Stimulated activated CD4-positive, alpha-beta T cell treated with anti-CD3 and anti-CD28 coated beads, Interleukin-12 subunit alpha, Interleukin-12 subunit beta, amount 100 ng/mL, for 24 hours (primary cell): ENCODE results near the gene TOR3A.
A peak's percentile ranks its signal among the peaks of the same experiment; 100 is the strongest.
"Not testable (repeated sequence)": the region's sequence is repeated elsewhere in the genome, so short reads cannot be mapped to it uniquely, and the experiment has no call there.

ENCODE experiments used
- DNase-seq, 2 experiments: peaks; one replicate each; pipeline ENCODE4 v3.0.0-alpha.2; 2020; ENCODE audit warnings: low read depth in 2 of 2

TOR3A gene

DNA sequence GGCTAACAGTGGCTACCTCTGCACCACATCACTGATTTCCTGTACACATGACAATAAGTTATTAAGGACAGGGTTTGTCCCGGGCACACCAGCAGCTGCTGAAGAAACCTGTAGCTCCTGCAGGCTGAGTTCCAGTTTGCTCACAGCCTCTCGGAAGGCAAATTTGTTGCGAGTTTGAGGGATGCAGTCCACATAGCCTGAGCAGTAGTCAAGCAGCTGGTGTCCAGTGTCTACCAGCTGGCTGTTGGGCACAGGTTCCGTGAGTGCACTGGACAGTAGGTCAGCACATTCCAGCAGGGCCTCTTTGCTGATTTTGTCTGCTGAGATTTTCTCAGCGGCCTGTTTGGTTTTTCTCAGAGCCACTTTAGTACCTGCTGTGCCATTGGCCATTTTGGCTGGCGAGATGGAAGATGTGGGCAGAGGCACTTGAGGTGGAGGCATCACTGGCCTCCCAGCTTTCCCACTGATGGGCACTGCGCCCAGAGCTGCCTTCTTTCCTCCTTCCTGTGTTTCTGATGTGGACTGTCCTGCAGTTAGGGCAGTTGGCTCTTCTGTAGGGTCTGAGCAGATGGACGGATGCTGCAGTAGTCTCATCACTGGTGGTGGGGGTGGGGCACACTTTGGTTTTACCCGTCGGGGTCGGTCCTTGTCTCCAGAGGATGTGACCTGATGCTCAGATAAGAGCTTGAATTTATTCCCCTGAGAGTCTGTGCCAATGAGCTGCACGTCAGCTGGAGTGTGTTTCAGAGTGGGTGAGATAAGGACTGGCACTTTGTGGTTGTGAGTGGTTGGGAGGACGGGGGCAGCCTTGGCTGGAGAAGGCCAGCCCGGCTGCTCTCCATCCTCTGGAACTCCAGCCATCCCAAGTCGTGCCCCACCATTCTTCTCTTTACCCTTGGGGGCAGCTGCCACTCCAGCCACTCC is 26.1 kb downstream of the TOR3A start:
- no peak for DNase-seq

DNA sequence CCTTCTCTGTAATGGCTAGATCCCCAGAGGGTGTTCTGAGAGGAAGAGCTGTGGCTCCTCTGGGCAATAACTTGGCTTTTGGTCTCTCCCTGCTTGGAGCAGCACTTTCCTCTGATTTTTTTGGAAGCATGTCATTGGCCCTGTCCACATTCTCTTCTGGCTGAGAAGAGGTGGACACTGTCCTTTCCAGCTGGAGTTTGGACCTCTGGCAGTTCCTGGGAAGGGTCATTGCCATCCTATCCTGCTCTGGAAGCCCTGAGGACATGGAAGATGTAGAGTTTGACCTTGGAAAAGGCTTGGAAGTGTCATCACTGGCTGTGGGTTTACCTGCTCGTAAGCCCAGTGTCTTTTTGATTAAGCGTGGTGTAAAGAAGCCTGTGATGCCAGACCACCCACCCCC is 26.8 kb downstream of the TOR3A start:
- no peak for DNase-seq

DNA sequence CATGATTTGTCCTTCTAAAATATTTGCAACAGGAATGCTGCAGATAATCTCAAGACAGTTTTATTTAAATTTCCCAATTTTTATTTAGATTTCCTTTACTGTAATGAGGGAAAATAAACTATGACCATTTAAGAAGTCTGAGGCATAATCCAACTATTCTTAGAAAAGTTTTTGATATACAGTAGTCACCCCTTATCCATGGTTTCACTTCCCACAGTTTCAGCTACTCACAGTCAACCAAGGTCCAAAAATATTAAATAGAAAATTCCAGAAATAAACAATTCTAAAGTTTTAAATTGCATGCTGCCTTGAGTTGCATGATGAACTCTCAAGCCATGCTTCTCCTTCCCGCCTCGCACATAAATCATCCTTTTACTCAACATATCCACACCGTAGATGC is 33.3 kb downstream of the TOR3A start:
- no peak for DNase-seq

DNA sequence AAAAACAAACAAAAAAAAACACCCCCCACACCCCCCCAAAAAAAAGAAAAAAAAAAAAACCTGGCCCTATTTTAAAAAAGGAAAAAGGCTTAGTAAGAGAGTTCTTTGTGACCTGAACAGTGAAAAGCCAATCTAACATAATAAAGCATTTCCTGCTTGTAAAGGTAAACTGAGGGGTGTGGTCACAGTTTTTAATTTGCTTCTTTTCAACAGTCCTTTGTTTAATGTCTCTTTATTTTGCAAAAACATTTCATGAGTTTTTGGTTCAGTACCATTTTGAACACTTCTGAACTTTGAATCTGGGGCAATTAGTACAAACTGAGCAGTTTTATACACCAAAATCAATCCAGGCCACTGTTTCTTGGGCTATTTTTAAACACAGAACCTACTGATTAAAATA is 37.6 kb downstream of the TOR3A start:
- no peak for DNase-seq

DNA sequence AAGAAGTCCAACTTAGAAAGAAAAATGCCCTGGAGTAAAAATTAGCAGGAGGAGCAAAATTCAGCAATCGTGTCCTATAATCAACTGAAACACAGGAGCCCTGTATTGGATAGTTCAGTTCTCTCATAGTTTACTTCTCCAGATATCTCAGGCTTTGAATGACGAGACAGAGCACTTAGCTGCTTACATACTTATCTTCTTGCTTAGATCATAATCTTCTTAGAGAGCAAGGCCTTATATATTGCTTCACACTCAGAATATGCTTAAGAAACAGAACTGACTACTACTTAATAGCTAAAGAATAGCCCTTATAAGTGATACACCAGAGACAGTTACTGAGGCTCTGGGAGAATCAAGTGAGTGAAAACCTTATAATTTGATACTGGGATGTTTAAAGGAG is 38.9 kb downstream of the TOR3A start:
- no peak for DNase-seq

DNA sequence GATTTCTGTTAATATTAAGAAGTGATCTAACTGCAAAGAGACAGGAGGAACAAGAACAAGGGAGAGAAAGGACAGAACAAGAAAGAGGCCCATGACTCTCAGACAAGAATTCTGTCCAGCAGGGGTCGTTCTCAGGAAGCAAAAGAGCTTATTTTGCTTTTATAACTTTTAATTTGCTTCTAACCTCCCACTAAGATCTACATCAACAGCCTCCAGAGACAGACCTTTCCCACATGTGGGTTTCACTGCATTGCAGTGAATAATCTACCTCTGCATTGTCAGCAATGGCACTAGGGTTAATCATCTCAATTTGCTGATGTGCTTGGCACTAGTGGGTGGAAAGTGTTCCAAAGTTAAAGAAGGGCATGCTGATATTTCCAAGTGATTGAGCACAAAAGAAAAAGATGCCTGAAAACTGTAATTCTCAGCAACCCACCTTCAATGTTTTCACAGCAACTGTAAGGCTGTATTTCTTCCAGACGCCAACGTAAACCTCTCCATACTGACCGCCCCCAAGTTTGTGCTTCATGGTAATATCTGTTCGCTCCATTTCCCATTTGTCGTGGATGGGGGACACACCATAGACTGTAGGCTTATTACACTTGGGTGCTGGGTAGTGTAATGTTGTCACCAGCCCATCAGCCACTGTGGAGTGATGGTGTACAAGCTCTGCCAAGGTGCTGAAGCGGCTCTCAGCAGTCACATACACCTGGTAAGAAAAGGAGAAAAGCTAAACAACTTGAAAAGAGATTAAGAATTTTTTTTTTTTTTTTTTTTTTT is 39.5 kb downstream of the TOR3A start:
- peak in 1 of 2 experiments; percentile 18 for DNase-seq

DNA sequence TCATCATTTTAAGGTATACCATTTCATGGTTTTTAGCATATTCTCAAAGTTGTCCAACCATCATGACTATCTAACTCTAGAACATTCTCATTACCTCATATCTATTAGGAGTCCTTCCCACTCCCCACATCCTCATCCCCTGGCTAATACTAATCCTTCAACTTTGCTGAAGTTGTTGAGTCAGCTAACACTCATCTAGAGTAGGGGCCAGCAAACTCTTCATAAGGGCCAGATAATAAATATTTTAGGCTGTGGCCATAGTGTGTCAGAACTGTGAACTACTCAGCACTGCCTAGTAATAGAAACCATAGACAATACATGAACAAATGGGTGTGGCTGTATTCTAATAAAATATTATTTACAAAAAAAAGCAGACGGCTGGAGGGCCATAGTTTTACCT is 43.0 kb downstream of the TOR3A start:
- no peak for DNase-seq

DNA sequence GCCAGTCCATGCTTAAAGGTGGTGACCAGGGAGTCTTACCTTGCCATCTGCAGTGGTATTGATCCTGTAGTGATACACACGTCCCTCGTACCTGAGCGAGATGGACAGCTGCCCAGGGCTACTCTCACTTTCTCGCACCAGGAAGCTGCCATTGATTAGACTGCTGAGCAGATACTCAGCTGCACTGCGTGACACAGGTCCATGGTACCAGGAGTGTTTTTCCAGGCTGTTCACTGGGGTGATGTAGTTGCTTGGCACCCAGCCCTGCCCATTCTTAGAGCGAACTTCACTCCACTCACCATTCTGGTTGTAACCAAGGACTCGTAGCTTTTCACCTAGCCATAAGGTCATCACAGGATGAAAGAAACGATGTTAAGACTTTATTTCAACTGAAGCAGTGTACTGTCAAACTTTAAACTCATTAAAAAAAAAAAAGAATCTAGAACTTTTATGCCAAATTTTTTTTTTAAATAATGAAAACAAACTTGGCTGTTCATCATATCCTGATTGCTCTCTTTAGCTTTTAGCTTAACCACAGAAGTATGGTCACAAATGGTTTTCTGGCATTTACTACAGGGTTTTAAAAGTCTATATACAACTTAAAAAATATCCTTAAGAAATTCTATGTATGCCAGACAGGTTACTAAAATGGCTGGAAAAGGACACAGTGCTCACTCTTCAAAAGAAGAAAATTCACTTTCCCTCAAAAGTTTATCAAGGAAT is 44.6 kb downstream of the TOR3A start:
- no peak for DNase-seq

DNA sequence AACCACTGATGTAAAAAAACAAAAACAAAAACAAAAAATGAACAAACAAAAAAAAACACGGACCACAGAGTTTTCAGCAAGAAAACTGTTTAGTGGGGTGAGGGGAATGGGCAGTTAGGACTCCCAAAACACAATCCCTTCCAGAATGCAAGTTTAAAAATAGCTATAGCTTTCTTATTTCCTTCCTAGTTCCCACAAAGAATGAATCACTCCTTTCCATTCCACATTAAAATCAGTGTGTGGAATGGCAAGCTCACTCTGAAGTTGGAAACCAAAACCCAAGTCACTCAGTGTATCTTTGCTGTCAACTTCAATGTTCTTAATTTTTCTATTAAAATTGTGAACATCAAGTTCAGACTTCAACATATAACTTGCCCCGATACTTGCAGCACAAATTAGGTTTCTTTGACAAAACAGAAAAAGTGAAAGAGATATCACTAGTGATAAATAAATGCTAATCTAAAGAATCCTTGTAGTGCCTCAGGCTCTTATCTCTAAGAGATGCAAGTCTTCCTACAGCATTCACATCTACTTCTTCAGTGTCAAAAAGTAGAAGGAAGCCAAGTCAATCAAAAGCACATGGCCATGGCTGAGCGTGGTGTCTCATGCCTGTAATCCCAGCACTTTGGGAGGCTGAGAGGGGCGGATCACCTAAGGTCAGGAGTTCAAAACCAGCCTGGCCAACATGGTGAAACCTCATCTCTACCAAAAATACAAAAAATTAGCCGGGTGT is 45.5 kb downstream of the TOR3A start:
- DNase-seq: no peak

DNA sequence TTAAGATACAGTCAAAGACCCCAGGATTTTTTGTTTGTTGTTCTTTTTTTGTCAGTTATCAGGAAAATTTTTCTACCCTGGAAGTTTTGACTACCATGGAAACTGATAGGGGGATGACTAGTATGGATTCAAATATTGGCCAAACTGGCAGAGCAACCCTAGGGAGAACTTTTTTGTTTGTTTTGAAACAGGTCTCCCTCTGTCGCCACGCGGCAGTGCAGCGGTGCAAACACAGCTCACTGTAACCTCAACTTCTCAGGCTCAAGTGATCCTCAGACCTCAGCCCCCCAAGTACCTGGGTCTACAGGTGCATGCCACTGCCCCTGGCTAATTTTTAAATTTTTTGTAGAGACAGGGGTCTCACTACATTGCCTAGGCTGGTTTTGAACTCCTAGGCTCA is 46.6 kb downstream of the TOR3A start:
- no peak for DNase-seq

DNA sequence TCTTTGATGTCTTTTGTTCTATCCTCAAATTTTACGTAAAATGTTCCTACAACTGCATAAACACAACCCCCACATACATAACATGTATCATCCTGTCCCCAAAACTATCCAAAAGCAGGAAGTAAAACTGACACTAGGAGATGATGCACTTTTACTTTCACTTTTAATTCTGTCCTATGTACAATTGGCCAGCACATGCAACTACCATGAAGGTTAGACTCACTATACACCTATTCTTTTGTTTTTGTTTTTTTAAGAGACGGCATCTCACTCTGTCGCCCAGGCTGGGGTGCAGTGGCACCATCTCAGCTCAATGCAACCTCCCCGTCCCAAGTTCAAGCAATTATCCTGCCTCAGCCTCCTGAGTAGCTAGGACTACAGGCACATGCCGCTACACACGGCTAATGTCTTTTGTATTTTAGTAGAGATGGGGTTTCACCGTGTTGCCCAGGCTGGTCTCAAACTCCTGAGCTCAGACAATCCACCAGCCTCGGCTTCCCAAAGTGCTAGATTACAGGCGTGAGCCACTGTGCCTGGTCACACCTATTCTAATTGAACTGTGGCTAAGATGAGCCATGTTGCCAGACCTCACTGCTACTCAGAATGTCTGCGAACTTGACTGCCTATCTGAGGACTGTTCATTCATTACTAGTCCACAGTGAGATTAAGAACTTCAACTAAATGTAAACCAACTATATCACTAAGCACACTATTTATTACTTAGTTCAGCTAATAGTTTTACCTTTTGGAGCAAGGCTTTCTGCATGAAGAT is 48.0 kb downstream of the TOR3A start:
- DNase-seq: no peak

DNA sequence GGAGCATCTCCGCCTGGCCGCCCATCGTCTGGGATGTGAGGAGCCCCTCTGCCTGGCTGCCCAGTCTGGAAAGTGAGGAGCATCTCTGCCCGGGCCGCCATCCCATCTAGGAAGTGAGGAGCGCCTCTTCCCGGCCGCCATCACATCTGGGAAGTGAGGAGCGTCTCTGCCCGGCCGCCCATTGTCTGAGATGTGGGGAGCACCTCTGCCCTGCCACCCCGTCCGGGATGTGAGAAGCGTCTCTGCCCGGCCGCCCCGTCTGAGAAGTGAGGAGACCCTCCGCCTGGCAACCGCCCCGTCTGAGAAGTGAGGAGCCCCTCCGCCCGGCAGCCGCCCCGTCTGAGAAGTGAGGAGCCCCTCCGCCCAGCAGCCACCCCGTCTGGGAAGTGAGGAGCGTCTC is 53.3 kb downstream of the TOR3A start:
- not testable (repeated sequence) for DNase-seq

DNA sequence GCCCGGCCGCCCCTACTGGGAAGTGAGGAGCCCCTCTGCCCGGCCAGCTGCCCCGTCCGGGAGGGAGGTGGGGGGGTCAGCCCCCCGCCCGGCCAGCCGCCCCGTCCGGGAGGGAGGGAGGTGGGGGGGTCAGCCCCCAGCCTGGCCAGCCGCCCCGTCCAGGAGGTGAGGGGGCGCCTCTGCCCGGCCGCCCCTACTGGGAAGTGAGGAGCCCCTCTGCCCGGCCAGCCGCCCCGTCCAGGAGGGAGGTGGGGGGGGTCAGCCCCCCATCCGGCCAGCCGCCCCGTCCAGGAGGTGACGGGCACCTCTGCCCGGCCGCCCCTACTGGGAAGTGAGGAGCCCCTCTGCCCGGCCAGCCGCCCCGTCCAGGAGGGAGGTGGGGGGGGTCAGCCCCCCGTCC is 53.8 kb downstream of the TOR3A start:
- not testable (repeated sequence) for DNase-seq

DNA sequence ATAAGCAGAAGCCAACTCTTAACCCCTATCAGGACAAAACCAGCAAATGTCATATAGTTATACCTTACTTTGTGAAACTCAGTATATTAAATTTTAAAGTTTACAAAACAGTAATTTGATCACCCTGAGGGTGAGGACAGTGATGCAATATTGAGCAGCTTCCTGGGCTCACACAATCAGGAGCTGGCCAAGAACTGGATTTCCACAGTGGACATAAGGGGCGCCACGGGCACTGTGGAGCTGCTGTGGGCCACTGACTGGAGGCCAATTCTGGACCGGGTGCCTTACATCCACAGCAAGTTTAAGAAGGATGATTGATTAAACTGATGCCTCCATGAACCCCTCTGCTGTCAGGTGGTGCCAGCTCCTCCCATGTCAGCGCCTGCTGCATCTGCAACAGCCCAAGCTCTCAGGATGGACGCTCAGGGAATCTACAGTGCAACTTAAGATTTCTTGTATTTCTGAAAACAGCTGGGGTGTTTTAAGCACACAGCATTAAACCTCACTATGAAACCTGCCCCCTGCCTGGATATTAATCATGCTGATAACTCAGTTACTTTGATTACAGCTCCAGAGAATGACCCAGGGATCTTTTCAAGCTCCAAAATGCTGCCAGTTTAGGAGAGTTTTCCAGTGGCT is 55.9 kb downstream of the TOR3A start:
- DNase-seq: no peak

DNA sequence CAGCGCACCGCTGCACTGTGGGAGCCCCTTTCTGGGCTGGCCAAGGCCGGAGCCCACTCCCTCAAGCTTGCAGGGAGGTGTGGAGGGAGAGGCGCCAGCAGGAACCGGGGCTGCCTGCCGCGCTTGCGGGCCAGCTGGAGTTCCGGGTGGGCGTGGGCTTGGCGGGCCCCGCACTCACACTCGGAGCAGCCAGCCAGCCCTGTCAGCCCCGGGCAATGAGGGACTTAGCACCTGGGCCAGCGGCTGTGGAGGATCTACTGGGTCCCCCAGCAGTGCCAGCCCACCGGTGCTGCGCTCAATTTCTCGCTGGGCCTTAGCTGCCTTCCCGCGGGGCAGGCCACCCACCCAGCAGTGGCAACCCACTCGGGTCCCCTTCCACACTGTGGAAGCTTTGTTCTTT is 56.9 kb downstream of the TOR3A start:
- not testable (repeated sequence) for DNase-seq

DNA sequence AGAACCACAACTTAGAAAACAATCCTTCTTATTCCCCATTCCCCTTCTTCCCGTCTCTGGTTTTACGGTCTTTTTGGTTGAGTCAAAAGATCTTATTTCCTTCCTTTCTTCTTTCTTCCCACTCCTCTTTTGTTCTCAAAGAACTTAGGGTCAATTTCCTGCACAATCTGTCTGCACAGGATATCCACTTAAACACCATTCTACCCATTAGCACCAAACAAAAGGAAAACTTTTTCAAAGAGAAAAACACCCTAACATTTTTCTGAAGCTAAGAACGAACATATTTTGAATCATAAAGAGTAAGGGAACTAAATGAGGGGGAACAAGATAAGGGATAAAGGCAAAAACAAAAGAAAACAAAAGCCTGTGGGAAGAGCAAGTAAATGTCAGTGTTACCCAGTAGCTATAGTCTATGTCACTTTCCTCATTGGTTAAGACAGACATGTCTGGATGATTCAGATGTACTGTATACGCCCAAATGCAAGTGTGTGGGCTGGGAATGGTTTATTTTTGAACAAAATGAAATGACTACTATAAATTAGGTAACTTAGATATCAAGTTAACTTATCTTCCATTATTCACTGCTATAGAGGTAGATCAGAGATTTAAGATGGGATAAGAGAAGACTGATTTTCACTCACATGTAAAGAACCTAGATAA is 59.9 kb downstream of the TOR3A start:
- DNase-seq: no peak

DNA sequence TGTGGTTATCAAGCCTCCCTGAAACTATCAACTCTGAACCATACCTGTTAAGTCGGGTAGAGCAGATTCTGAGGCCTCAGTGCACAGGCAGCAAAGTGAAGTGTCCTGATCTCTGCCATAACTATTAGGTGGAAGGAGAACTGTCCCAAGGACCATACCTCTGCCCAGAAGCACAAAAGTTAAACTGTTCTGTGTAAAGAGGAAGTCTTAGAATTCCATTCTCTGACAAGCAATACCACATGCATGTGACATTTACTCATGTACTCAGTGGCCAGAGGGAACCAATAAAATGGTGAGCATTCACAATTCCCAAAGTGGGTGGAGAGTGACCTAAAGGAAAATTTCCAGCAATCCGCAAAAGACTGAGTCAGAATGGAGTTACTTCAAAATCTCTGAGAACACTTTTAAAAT is 61.0 kb downstream of the TOR3A start:
- DNase-seq: no peak

DNA sequence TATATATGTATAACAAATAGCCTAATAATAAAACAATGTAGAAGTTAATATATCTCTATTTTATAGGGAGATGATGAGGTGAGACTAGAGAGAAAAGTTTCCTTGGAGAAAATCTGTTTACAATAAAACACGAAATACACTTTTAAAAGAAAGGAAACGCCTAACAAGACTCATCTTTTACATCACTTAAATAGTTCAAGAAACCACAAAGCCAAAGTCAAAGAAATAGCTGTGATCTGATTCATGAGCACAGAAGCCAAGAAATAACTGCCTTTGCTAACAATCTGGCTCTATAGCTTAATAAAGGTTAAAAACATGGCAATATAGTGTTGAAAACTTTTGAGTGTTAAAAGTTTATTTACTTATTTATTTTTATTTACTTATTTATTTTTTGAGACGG is 61.5 kb downstream of the TOR3A start:
- no peak for DNase-seq

DNA sequence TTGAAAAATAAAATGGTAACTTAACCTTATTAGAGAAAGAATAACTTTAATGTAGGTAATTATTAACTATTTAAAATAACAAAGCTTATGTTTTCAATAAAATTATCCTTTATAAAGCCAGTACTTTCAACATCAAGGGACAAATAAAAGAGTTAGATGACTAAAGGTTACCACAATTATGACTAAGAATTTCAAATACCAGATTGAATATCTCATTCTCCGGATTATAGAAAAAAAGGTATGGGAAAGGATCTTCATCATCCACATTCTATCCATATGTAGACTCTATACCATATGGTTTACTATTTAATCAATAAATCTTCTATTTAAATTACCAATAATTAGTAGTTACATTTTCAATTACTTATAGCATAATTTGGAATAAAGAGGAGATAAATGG is 62.8 kb downstream of the TOR3A start:
- DNase-seq: no peak

DNA sequence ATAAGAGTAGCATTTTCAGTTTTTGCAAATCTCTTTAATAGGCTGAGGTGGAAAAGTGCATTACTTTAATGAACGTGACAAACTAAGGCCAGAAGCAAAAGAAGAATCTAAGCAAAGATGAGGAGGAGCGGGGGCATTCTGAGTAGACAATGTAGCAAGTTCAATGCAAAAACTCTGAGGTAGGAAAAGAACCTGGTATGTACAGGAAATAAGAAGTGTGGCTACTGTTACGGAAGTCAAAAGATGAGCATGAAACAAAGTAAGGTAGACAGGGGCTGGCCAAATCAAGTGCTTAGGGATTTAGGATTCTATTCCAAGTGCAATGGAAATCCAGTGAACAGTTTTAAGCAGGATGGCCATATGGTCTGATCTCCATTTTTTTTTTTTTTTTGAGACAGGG is 63.7 kb downstream of the TOR3A start:
- no peak for DNase-seq
